HG03280 (cell line): ENCODE results near the gene FZD10.

Source experiments
- ATAC-seq: cut with Tn5 transposase; IDR thresholded peaks from one replicate; pipeline ENCODE4 v1.9.1; 2021; ENCODE audit warnings: mild to moderate bottlenecking, moderate library complexity; ENCODE audit not compliant: unreplicated experiment

FZD10 gene

GRCh38 chr12:130203151-130203550, 40.9 kb downstream of the FZD10 start:
- no peak for ATAC-seq

- ATAC-seq: no peak
Measured at GRCh38 chr12:130204541-130204953, 42.3 kb downstream of the FZD10 start.

DNA sequence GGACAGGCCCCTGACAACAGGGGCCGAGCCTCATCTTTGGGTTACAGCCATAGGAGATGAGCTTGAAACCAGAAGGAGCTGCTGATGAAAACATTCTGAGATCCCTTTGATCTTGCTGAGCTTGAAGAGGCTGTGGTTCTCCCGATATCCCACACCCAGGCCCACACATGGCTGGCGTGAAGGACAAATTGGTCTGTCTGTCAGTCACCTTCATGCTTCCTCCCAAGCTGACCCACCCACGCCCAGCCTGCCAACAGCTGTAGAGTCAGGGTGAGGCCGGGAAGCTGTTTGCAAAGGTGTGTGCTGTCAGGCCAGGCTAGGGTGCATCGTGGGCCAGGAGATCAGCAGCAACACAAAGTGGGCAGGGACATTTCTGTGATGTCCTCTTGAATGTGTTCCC, 43.2 kb downstream of the FZD10 start:
- ATAC-seq: no peak

DNA sequence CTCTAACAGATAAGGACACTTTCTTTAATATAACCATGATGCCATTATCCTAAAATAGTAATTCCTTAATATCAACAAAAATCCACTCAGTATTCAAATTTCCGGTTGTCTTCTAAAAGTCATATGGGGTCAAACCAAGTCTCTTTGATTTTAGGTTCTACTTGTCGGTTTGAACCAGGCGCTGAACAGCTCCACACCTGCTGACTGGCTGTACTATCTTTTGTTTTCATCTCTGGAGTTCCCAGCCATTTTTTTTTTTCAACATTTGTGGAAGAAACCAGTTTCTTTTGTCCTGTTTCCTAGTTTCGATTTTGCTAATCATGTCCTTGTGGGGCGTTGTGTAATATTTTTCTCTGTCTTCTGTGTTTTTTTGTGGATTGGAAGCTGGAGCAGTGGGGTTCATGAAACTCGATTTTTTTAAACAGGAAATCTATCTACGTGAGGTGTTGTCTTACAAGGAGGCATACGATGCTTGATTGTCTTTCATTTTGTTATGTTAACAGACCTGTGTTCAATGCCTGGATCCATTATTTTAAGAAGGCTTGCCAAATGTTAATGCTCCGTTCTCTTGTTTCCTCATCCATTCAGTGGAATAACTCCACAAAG, 50.2 kb downstream of the FZD10 start:
- ATAC-seq: no peak

DNA sequence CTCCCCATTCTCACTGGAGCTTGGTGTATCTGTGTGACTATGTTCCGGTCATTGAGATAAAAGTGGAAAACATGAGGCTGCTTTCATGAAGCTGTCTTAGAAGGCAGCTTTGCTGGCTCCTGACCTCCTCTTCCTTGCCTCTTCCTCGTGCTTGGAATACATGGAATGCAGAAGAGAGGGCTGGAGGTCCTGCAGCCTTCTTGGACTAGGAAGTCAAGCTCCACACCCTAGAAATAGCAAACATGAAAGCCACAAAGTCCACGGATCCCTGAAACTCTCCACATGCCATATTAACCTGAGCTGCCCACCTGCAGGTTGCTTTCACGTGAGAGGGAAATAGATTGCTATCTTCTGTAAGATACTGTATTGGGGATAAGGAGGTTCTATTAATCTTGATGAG, 51.0 kb downstream of the FZD10 start:
- no peak for ATAC-seq

GRCh38 chr12:130214686-130215395, 52.6 kb downstream of the FZD10 start:
- ATAC-seq: no peak
